H9 (cell line): Measurements from ENCODE around the gene KRT39. TPM values are rescaled to one million over a fixed set of nuclear protein-coding genes. Genes with fewer than 3 reads are reported as not detected.

Experiments used
- DNase-seq: peaks from one replicate; pipeline ENCODE4 v3.0.0-alpha.2; 2017
- H2AFZ ChIP-seq: one replicate; pipeline ENCODE4 v1.6.1; 2013; ENCODE audit warnings: mild to moderate bottlenecking, low read length, control low read depth, moderate library complexity
- H2AK5ac ChIP-seq: 2 replicates; pipeline ENCODE4 v1.6.1; 2013; ENCODE audit warnings: low read length, control low read depth, mixed read lengths; ENCODE audit not compliant: insufficient read length
- H2BK120ac ChIP-seq: one replicate; pipeline ENCODE4 v1.6.1; 2013; ENCODE audit warnings: low read depth, mild to moderate bottlenecking, low read length, control low read depth, inconsistent platforms; ENCODE audit not compliant: poor library complexity, severe bottlenecking
- H2BK12ac ChIP-seq: 2 replicates; pipeline ENCODE4 v1.6.1; 2013; ENCODE audit warnings: low read length, control low read depth, mixed read lengths, low read depth; ENCODE audit not compliant: insufficient read length
- H2BK15ac ChIP-seq: 2 replicates; pipeline ENCODE4 v1.6.1; 2013; ENCODE audit warnings: low read depth, low read length, control low read depth
- H2BK20ac ChIP-seq: one replicate; pipeline ENCODE4 v1.6.1; 2013; ENCODE audit warnings: low read depth, mild to moderate bottlenecking, low read length, control low read depth, inconsistent platforms; ENCODE audit not compliant: poor library complexity, severe bottlenecking
- H2BK5ac ChIP-seq: 2 replicates; pipeline ENCODE4 v1.6.1; 2013; ENCODE audit warnings: low read length, control low read depth, mixed read lengths; ENCODE audit not compliant: insufficient read length
- H3K14ac ChIP-seq: 2 replicates; pipeline ENCODE4 v1.6.1; 2013; ENCODE audit warnings: low read length, control low read depth; ENCODE audit not compliant: insufficient read depth
- H3K18ac ChIP-seq: 2 replicates; pipeline ENCODE4 v1.6.1; 2013; ENCODE audit warnings: low read depth, mild to moderate bottlenecking, mixed read lengths, low read length, control low read depth; ENCODE audit not compliant: insufficient read length
- H3K23ac ChIP-seq: 2 replicates; pipeline ENCODE4 v1.6.1; 2013; ENCODE audit warnings: low read length, control low read depth, mixed read lengths, low read depth; ENCODE audit not compliant: insufficient read length
- H3K23me2 ChIP-seq: 2 replicates; pipeline ENCODE4 v1.6.1; 2013; ENCODE audit warnings: low read depth, mild to moderate bottlenecking, mixed read lengths, low read length, control low read depth; ENCODE audit not compliant: insufficient read length, poor library complexity, severe bottlenecking
- H3K27ac ChIP-seq: 2 replicates; pipeline ENCODE4 v1.5.1; 2013; ENCODE audit warnings: low read length, control low read depth, mixed read lengths, low read depth; ENCODE audit not compliant: insufficient read length
- H3K27me3 ChIP-seq: 2 replicates; pipeline ENCODE4 v1.6.1; 2013; ENCODE audit warnings: low read length, control low read depth, inconsistent platforms; ENCODE audit not compliant: insufficient read depth
- H3K4ac ChIP-seq: 2 replicates; pipeline ENCODE4 v1.6.1; 2013; ENCODE audit warnings: low read depth, mild to moderate bottlenecking, control low read depth, inconsistent platforms, low read length, moderate library complexity
- H3K4me1 ChIP-seq: 2 replicates; pipeline ENCODE4 v1.6.1; 2013; ENCODE audit warnings: low read length, control low read depth, inconsistent platforms; ENCODE audit not compliant: insufficient read depth
- H3K4me2 ChIP-seq: 2 replicates; pipeline ENCODE4 v1.6.1; 2013; ENCODE audit warnings: low read length, control low read depth, mixed read lengths; ENCODE audit not compliant: insufficient read length, insufficient read depth
- H3K56ac ChIP-seq: 2 replicates; pipeline ENCODE4 v1.6.1; 2013; ENCODE audit warnings: low read depth, mild to moderate bottlenecking, mixed read lengths, low read length, control low read depth; ENCODE audit not compliant: insufficient read length
- H3K79me1 ChIP-seq: 2 replicates; pipeline ENCODE4 v1.6.1; 2013; ENCODE audit warnings: low read depth, mild to moderate bottlenecking, moderate library complexity, low read length, control low read depth, inconsistent platforms; ENCODE audit not compliant: insufficient read depth, poor library complexity, severe bottlenecking
- H3K79me2 ChIP-seq: 2 replicates; pipeline ENCODE4 v1.6.1; 2013; ENCODE audit warnings: low read length, control low read depth, inconsistent platforms; ENCODE audit not compliant: insufficient read depth
- H3K9ac ChIP-seq: 2 replicates; pipeline ENCODE4 v1.6.1; 2013; ENCODE audit warnings: low read length, control low read depth, mixed read lengths; ENCODE audit not compliant: insufficient read length; ENCODE audit errors: extremely low read depth
- H3K9me3 ChIP-seq: one replicate; pipeline ENCODE4 v1.6.1; 2013; ENCODE audit warnings: low read depth, low read length, inconsistent platforms; ENCODE audit not compliant: control insufficient read depth
- H3T11ph ChIP-seq: one replicate; pipeline ENCODE4 v1.6.1; 2013; ENCODE audit warnings: mild to moderate bottlenecking, low read length, control low read depth, inconsistent platforms
- H4K20me1 ChIP-seq: one replicate; pipeline ENCODE4 v1.6.1; 2013; ENCODE audit not compliant: control insufficient read depth, insufficient read length, insufficient read depth
- H4K5ac ChIP-seq: 2 replicates; pipeline ENCODE4 v1.6.1; 2013; ENCODE audit warnings: low read depth, mild to moderate bottlenecking, mixed read lengths, low read length, control low read depth; ENCODE audit not compliant: insufficient read length
- H4K8ac ChIP-seq: replicated peaks from 2 replicates; pipeline ENCODE4 v1.6.1; 2013; ENCODE audit warnings: low read length, control low read depth, mixed read lengths, low read depth; ENCODE audit not compliant: insufficient read length
- H4K91ac ChIP-seq: 2 replicates; pipeline ENCODE4 v1.6.1; 2013; ENCODE audit warnings: low read depth, mild to moderate bottlenecking, moderate library complexity, mixed read lengths, low read length, control low read depth; ENCODE audit not compliant: insufficient read length
- H3K27ac Mint-ChIP-seq, 3 experiments: 2 replicates in 2 of 3; 3 replicates in 1 of 3; pipeline ENCODE4 v1.8.0; 2020 to 2021; ENCODE audit warnings: mixed read lengths in 3 of 3, mild to moderate bottlenecking in 1 of 3, moderate library complexity in 1 of 3
- H3K27me3 Mint-ChIP-seq: 2 replicates; pipeline ENCODE4 v1.8.0; 2021; ENCODE audit warnings: low read depth, mild to moderate bottlenecking, moderate library complexity, mixed read lengths
- H3K36me3 Mint-ChIP-seq, 3 experiments: 2 replicates in 2 of 3; 3 replicates in 1 of 3; pipeline ENCODE4 v1.8.0; 2020 to 2021; ENCODE audit warnings: low read depth in 3 of 3, mixed read lengths in 3 of 3; ENCODE audit not compliant: insufficient read depth in 1 of 3
- H3K4me1 Mint-ChIP-seq, 2 experiments: 2 replicates each; pipeline ENCODE4 v1.8.0; 2020; ENCODE audit warnings: mixed read lengths in 2 of 2
- H3K4me3 Mint-ChIP-seq, 2 experiments: 2 replicates in 1 of 2; 3 replicates in 1 of 2; pipeline ENCODE4 v1.8.0; 2020 to 2021; ENCODE audit warnings: mild to moderate bottlenecking in 2 of 2, mixed read lengths in 2 of 2, moderate library complexity in 1 of 2
- H3K9me3 Mint-ChIP-seq, 2 experiments: 2 replicates in 1 of 2; 3 replicates in 1 of 2; pipeline ENCODE4 v1.8.0; 2020; ENCODE audit warnings: mild to moderate bottlenecking in 2 of 2, mixed read lengths in 2 of 2, moderate library complexity in 1 of 2
- WGBS: extraction: QIAGEN DNeasy Blood & Tissue Kit; methylation state at CpG from one replicate; pipeline ENCODE4 v1.1.7; 2013; ENCODE audit warnings: missing lambda C conversion rate, low lambda C conversion rate, mixed read lengths; ENCODE audit not compliant: insufficient read length; ENCODE audit errors: extremely low coverage; 5-methylcytosine and 5-hydroxymethylcytosine counted together
- long read RNA-seq: library from polyadenylated mRNA; unstranded; transcript quantifications from one replicate; pipeline ENCODE4 v2.0.0, GENCODE V29; 2020
- total RNA-seq: library from RNA; stranded (reverse); gene quantifications from 2 replicates; pipeline ENCODE4 v1.2.1, GENCODE V29; 2021
- TF ChIP-seq, protein P1 (sequence below): fragments of 200-600 bp; sonication (generic); conservative IDR thresholded peaks from 3 replicates; pipeline ENCODE4 v1.8.0; 2021; ENCODE audit warnings: antibody characterized with exemption, mild to moderate bottlenecking

Gene KRT39
- not detected in 2 replicates for total RNA-seq
- long read RNA-seq: 0 reads

DNA sequence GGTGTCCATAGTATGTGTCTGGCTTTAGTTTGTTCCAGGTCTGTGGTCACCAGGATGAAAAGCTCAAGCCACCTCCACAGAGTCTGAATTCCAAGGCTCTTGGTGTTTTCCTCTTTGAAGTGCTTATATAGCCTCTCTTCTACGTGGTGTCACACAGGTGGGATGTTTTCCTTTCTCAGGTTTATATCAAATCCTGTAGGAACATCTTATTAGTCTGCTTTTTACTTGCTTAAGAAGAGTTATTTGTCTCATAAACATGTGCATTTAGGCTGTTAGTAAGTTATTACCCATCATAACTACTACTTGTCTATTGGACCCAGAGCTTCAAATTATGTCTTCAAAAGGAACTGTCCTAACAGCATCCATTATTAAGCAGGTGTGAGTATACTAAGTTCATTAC, at the start of gene KRT39:
Gene KRT39, minus strand, starts transcription at position 101 of the 400 bp plus-strand sequence. Its CDS starts 92 bp downstream, at position 9.
- H3K36me3 Mint-ChIP-seq: 0 out of 7 replicates have a peak, but pooled peaks cover 0 to 3% (median 0%) of the 10 kb centered on the region in 3 experiments
- H2BK12ac ChIP-seq: no peak within 1 kb of the TSS
- H4K5ac ChIP-seq: no peak within 1 kb of the TSS
- H2BK15ac ChIP-seq: no peak within 1 kb of the TSS
- no peaks in the 10 kb centered on the region for H4K20me1 ChIP-seq
- no peak within 1 kb of the TSS for H2BK120ac ChIP-seq
- no peak within 1 kb of the TSS for H3K14ac ChIP-seq
- no peak within 1 kb of the TSS for H3T11ph ChIP-seq
- no peaks in the 10 kb centered on the region for H3K4me1 Mint-ChIP-seq
- TF ChIP-seq, protein P1, sequence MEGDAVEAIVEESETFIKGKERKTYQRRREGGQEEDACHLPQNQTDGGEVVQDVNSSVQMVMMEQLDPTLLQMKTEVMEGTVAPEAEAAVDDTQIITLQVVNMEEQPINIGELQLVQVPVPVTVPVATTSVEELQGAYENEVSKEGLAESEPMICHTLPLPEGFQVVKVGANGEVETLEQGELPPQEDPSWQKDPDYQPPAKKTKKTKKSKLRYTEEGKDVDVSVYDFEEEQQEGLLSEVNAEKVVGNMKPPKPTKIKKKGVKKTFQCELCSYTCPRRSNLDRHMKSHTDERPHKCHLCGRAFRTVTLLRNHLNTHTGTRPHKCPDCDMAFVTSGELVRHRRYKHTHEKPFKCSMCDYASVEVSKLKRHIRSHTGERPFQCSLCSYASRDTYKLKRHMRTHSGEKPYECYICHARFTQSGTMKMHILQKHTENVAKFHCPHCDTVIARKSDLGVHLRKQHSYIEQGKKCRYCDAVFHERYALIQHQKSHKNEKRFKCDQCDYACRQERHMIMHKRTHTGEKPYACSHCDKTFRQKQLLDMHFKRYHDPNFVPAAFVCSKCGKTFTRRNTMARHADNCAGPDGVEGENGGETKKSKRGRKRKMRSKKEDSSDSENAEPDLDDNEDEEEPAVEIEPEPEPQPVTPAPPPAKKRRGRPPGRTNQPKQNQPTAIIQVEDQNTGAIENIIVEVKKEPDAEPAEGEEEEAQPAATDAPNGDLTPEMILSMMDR: no peak
- peaks cover 0 to 3% of the 10 kb centered on the region in 2 experiments; a peak in 1 of 5 replicates for H3K9me3 Mint-ChIP-seq
- no peak within 1 kb of the TSS for H4K8ac ChIP-seq
- H2AK5ac ChIP-seq: no peak within 1 kb of the TSS
- no peak within 1 kb of the TSS for H3K4me3 Mint-ChIP-seq
- H2AFZ ChIP-seq: no peak within 1 kb of the TSS
- H3K4me1 ChIP-seq: no peaks in the 10 kb centered on the region
- H3K23ac ChIP-seq: no peak within 1 kb of the TSS
- H3K9me3 ChIP-seq: no peaks in the 10 kb centered on the region
- no peaks in the 10 kb centered on the region for H3K27me3 ChIP-seq
- H3K27ac ChIP-seq: no peak within 1 kb of the TSS
- no peak within 1 kb of the TSS for H3K4ac ChIP-seq
- no peak within 1 kb of the TSS for H4K91ac ChIP-seq
- no peaks in the 10 kb centered on the region; the same call in none of the 2 replicates for H3K27me3 Mint-ChIP-seq
- H3K9ac ChIP-seq: no peak within 1 kb of the TSS
- H3K79me1 ChIP-seq: no peaks in the 10 kb centered on the region
- no peaks in the 10 kb centered on the region for H3K79me2 ChIP-seq
- no CpG with 5 or more reads among the region's 1 CpG for WGBS
- H2BK5ac ChIP-seq: no peak within 1 kb of the TSS
- H3K23me2 ChIP-seq: no peaks in the 10 kb centered on the region
- no peak for DNase-seq
- H3K18ac ChIP-seq: no peak within 1 kb of the TSS
- no peak within 1 kb of the TSS for H3K56ac ChIP-seq
- no peak within 1 kb of the TSS for H2BK20ac ChIP-seq
- H3K4me2 ChIP-seq: no peak within 1 kb of the TSS
- peak within 1 kb of the TSS in 1 of 3 experiments; percentile 65; a peak in 1 of 7 replicates for H3K27ac Mint-ChIP-seq
